H1 (cell line): ENCODE results near the gene CXCL16. TPM values are rescaled to one million over a fixed set of nuclear protein-coding genes. Genes with fewer than 3 reads are reported as not detected.

Experiments used
- CBX8 ChIP-seq: fragments of 300-800, 300-1000 bp; sonication (generic); IDR thresholded peaks from 2 replicates; pipeline ENCODE4 v1.7.1; 2016; ENCODE audit warnings: low read depth, low read length, borderline replicate concordance
- CEBPB ChIP-seq: IDR thresholded peaks from 2 replicates; pipeline ENCODE4 v1.6.1; 2012; ENCODE audit warnings: low read depth, low read length
- SIX5 ChIP-seq: IDR thresholded peaks from 2 replicates; pipeline ENCODE4 v1.6.1; 2011; ENCODE audit warnings: mild to moderate bottlenecking, low read depth, low read length
- SP1 ChIP-seq: IDR thresholded peaks from 2 replicates; pipeline ENCODE4 v1.6.1; 2011; ENCODE audit warnings: low read depth, low read length
- TBP ChIP-seq: IDR thresholded peaks from 2 replicates; pipeline ENCODE4 v1.6.1; 2011; ENCODE audit warnings: low read depth, low read length, improper control_type of control experiment
- USF2 ChIP-seq: IDR thresholded peaks from 2 replicates; pipeline ENCODE4 v1.6.1; 2011; ENCODE audit warnings: low read length, improper control_type of control experiment
- YY1 ChIP-seq: IDR thresholded peaks from 2 replicates; pipeline ENCODE4 v1.6.1; 2011; ENCODE audit warnings: low read depth, mild to moderate bottlenecking, low read length
- polyA plus RNA-seq, 7 experiments: library from polyadenylated mRNA; depleted of rRNA in 3 of 7; stranded (reverse) in 5 of 7; unstranded in 2 of 7; fragments of >200 nt in 5 of 7; fragments of 200-250 nt in 2 of 7; gene quantifications; 1 replicate in 5 of 7; 2 replicates in 1 of 7; 4 replicates in 1 of 7; pipeline versions ENCODE4 v1.2.1 to v1.2.3, GENCODE V29; 2011 to 2013; ENCODE audit warnings: missing spikeins in 2 of 7, mixed read lengths in 2 of 7
- total RNA-seq: library from RNA; stranded (reverse); fragmentation: NEBNext Ultra II Directional; extraction: Animal tissue kit (Norgen Biotek cat#: 25700); gene quantifications from 2 replicates; pipeline ENCODE4 v1.2.1, GENCODE V29; 2021

The CXCL16 gene
- total and polyA plus RNA-seq, 2 of the 8 experiments (the other 6 are each of a cell fraction or from before 2014, with no cell fraction given) = 3.5 to 4.8 TPM

GRCh38 chr17:4742629-4743028 lies 2.9 kb upstream of the CXCL16 start (continued):
- no peak for TF ChIP-seq CBX8
- TF ChIP-seq TBP = no peak
- TF ChIP-seq USF2 = no peak
- no peak for TF ChIP-seq CEBPB
- no peak for TF ChIP-seq SIX5
- no peak for TF ChIP-seq YY1
- TF ChIP-seq SP1 = no peak
